PC-3 (cell line): ENCODE measurements around the gene ZNF335. TPM values are rescaled to one million over a fixed set of nuclear protein-coding genes. Genes with fewer than 3 reads are reported as not detected.

ENCODE experiments used
- ATAC-seq: fragments of 200-7000 bp; cut with Tn5 transposase; 2 replicates; pipeline ENCODE4 v1.9.1; 2020; ENCODE audit warnings: mild to moderate bottlenecking, moderate library complexity
- BruUV-seq: library from RNA; stranded (reverse); fragments of 400-500 nt; replicated peaks from 2 replicates; lab custom pipeline; 2021; lab: Mats Ljungman, UMichigan
- CTCF ChIA-PET: fragments of 300-600 bp; sonication (Branson Sonifier 250); formaldehyde crosslinking; loops from one replicate; lab custom pipeline; 2022; ENCODE audit warnings: antibody characterized with exemption; lab: Charles Lee
- POLR2A ChIA-PET: fragments of 300-600 bp; sonication (Branson Sonifier 250); formaldehyde crosslinking; loops from one replicate; lab custom pipeline; 2022; ENCODE audit warnings: antibody characterized with exemption; ENCODE audit not compliant: unreplicated experiment; lab: Charles Lee
- DNase-seq: peaks from one replicate; pipeline ENCODE4 v3.0.0-alpha.2; 2015
- H2AFZ ChIP-seq: fragments of 300-600 bp; sonication (generic); 2 replicates; pipeline ENCODE4 v1.6.0; 2016; ENCODE audit warnings: antibody characterized with exemption, low read length
- H3F3A ChIP-seq: fragments of 300-600 bp; sonication (generic); one replicate; pipeline ENCODE4 v1.6.0; 2017; ENCODE audit warnings: antibody characterized with exemption, low read length, control low read depth, mild to moderate bottlenecking; ENCODE audit not compliant: unreplicated experiment
- H3K27ac ChIP-seq: fragments of 300-600 bp; sonication (generic); 2 replicates; pipeline ENCODE4 v1.5.1; 2016; ENCODE audit warnings: mild to moderate bottlenecking, low read length
- H3K27me3 ChIP-seq: fragments of 300-600 bp; sonication (generic); 2 replicates; pipeline ENCODE4 v1.6.1; 2016; ENCODE audit warnings: low read length, mixed read lengths
- H3K36me3 ChIP-seq: fragments of 300-600 bp; sonication (generic); 2 replicates; pipeline ENCODE4 v1.6.1; 2016; ENCODE audit warnings: low read depth, mixed run types, low read length, mixed read lengths
- H3K4me1 ChIP-seq: fragments of 300-600 bp; sonication (generic); 2 replicates; pipeline ENCODE4 v1.5.1; 2016; ENCODE audit warnings: low read length; ENCODE audit not compliant: insufficient read depth
- H3K4me2 ChIP-seq: fragments of 300-600 bp; sonication (generic); 2 replicates; pipeline ENCODE4 v1.6.0; 2016; ENCODE audit warnings: low read length
- H3K4me3 ChIP-seq: fragments of 300-600 bp; sonication (generic); 2 replicates; pipeline ENCODE4 v1.5.1; 2016; ENCODE audit warnings: mild to moderate bottlenecking, low read length, mixed read lengths
- H3K79me2 ChIP-seq: fragments of 300-600 bp; sonication (generic); 2 replicates; pipeline ENCODE4 v1.6.1; 2017; ENCODE audit warnings: low read length, mixed read lengths
- H3K9ac ChIP-seq: fragments of 300-600 bp; sonication (generic); 2 replicates; pipeline ENCODE4 v1.6.0; 2016; ENCODE audit warnings: mild to moderate bottlenecking, low read length
- H3K9me2 ChIP-seq: fragments of 300-600 bp; sonication (generic); replicated peaks from 2 replicates; pipeline ENCODE4 v1.6.1; 2016; ENCODE audit warnings: mixed run types, low read length, mixed read lengths
- H3K9me3 ChIP-seq: fragments of 300-600 bp; sonication (generic); 2 replicates; pipeline ENCODE4 v1.6.1; 2016; ENCODE audit warnings: low read length, mixed read lengths
- H4K20me1 ChIP-seq: fragments of 300-600 bp; sonication (generic); 2 replicates; pipeline ENCODE4 v1.6.1; 2016; ENCODE audit warnings: low read length, mixed read lengths
- EZH2 ChIP-seq: fragments of 300-600 bp; sonication (generic); IDR thresholded peaks from one replicate; pipeline ENCODE4 v1.6.1; 2017; ENCODE audit warnings: antibody characterized with exemption, mild to moderate bottlenecking, low read length; ENCODE audit not compliant: unreplicated experiment
- EZH2phosphoT487 ChIP-seq: fragments of 300-600 bp; sonication (generic); IDR thresholded peaks from 2 replicates; pipeline ENCODE4 v1.6.1; 2018; ENCODE audit warnings: mild to moderate bottlenecking, antibody characterized with exemption, low read length, borderline replicate concordance
- intact Hi-C: fragments of 100-400 bp; cut with micrococcal nuclease; formaldehyde crosslinking; loops from 2 replicates; pipeline ENCODE4 v1.9.0; 2023
- total RNA-seq: library from RNA; depleted of rRNA; stranded (reverse); fragments of >200 nt; gene quantifications from 2 replicates; pipeline ENCODE4 v1.2.3, GENCODE V29; 2014
- TF ChIP-seq, protein P1 (sequence below): fragments of 300-600 bp; sonication (generic); conservative IDR thresholded peaks from 2 replicates; pipeline ENCODE4 v1.5.1; 2017; ENCODE audit warnings: antibody characterized with exemption, low read depth, mild to moderate bottlenecking, low read length

Gene ZNF335
- total RNA-seq, 1 experiment from 2014 or later, result 36.9 TPM

DNA sequence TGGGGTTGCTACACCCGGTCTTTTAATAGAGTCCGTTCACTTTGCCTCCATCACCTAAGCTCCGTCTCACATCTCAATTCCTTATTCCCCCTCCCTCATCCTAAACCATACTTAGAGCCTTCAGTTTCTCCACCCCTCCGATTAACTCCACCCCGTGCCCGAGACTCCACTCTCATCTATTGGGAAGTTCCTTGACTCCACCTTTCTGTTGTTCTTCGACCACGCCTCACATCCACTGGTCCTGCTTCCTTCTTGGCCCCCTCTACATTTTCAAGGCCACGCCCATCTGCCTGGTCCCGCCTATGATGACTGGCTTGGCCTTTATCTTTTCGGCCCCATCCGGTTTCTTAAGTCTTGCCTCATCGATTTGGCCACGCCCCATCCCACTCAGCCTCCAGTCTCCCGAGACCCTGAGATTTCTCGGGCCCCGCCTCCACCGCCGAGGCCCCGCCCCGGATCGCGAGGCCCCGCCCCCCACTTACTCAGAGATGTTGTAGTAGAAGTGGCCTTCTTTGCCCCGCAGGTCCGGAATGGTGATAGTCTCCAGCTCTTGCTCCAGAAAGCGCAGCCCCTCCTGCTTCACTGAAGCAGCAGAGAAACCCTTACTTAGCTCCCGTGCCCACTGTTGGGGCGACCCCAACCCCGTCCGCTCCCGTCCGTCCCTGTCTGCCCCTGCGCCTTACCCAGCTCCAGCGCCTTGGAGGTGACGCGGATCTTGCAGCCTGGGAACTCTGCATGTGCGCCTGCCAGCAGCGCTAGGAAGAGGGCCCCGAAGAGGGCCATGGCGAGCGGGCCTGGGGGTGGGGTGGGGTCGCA, 61.1 kb downstream of the ZNF335 start:
- POLR2A ChIA-PET, result interaction anchor here (0.6 to 1.1 kb wide), 4 partner anchors 24 to 99 kb away, joined by 3 to 20 read pairs (median 14); no protein-coding TSS in a partner anchor
- no peak for TF ChIP-seq EZH2phosphoT487
- TF ChIP-seq EZH2, result no peak
- TF ChIP-seq, protein P1, sequence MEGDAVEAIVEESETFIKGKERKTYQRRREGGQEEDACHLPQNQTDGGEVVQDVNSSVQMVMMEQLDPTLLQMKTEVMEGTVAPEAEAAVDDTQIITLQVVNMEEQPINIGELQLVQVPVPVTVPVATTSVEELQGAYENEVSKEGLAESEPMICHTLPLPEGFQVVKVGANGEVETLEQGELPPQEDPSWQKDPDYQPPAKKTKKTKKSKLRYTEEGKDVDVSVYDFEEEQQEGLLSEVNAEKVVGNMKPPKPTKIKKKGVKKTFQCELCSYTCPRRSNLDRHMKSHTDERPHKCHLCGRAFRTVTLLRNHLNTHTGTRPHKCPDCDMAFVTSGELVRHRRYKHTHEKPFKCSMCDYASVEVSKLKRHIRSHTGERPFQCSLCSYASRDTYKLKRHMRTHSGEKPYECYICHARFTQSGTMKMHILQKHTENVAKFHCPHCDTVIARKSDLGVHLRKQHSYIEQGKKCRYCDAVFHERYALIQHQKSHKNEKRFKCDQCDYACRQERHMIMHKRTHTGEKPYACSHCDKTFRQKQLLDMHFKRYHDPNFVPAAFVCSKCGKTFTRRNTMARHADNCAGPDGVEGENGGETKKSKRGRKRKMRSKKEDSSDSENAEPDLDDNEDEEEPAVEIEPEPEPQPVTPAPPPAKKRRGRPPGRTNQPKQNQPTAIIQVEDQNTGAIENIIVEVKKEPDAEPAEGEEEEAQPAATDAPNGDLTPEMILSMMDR, result no peak
- peak; percentile 99 for DNase-seq
- no TSS peak for BruUV-seq
- Histone ChIP-seq H3F3A (peaks cover 4% of the 10 kb centered on the region), H3K27ac (peak overlapping the region; percentile 35), H3K4me1 (peaks cover 15% of the 10 kb centered on the region), H2AFZ (peak overlapping the region; percentile 53), H3K9me3 (no peaks in the 10 kb centered on the region), H3K9me2 (no peaks in the 10 kb centered on the region), H3K4me3 (peak overlapping the region; percentile 65), H3K9ac (peak overlapping the region; percentile 63), H3K4me2 (peak overlapping the region; percentile 84), H3K79me2 (no peaks in the 10 kb centered on the region), H3K27me3 (no peaks in the 10 kb centered on the region), H4K20me1 (no peaks in the 10 kb centered on the region), H3K36me3 (no peaks in the 10 kb centered on the region)
- CTCF ChIA-PET, result no interaction called here
- ATAC-seq, result peak; percentile 76
- intact Hi-C loops, result no loop called here

DNA sequence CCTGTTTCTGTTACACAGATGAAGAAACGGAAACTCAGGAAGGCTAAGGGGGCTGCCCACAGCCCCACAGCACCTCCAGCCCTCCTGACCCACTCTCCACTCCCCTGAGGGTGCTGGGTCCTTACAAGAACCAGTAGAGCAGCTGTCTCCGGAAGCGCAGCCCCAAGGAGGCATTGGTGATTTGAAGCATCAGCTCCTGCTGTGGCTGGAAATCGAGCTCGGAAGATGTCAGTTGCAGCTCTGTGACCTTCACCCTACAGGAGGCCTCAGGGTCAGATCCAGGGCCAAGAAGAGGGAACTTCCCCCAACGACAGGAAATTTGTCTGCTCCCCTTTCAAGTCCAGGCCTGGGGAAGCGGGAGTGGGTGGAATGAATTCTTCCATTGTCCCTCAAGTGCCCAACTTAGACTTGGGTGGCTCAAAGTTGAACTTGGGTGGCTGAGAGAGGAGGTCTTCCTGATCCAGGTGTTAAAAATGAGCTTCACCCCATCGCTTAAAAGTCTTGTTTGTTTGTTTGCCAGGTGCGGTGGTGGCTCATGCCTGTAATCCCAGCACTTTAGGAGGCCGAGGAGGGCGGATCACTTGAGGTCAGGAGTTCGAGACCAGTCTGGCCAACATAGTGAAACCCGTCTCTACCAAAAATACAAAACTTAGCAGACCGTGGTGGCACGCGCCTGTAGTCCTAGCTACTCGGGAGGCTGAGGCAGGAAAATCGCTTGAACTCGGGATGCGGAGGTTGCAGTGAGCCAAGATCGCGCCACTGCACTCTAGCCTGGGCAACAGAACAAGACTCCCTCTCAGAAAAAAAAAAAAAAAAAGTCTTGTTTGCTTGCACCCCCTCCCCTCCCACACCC, 62.0 kb downstream of the ZNF335 start:
- Histone ChIP-seq H4K20me1 (no peaks in the 10 kb centered on the region), H3K9ac (no peak overlapping the region), H3K36me3 (no peaks in the 10 kb centered on the region), H2AFZ (no peak overlapping the region), H3K4me2 (no peak overlapping the region; the same call in 1 of the 2 replicates), H3K27ac (no peak overlapping the region), H3K27me3 (no peaks in the 10 kb centered on the region), H3K79me2 (no peaks in the 10 kb centered on the region), H3K9me3 (no peaks in the 10 kb centered on the region), H3K4me1 (peaks cover 23% of the 10 kb centered on the region), H3K4me3 (no peak overlapping the region), H3K9me2 (no peaks in the 10 kb centered on the region), H3F3A (peaks cover 4% of the 10 kb centered on the region)
- DNase-seq, result no peak
- intact Hi-C loops, result no loop called here
- TF ChIP-seq, protein P1, result no peak
- TF ChIP-seq EZH2phosphoT487, result no peak
- ATAC-seq, result no peak
- no TSS peak for BruUV-seq
- ChIA-PET POLR2A (interaction anchor here (0.5 to 1.1 kb wide), 3 partner anchors 25 to 39 kb away, joined by 3 to 20 read pairs (median 19); no protein-coding TSS in a partner anchor), CTCF (no interaction called here)
